Mononuclear cell (primary cell): ENCODE measurements around the gene PCOLCE2. TPM values are rescaled to one million over a fixed set of nuclear protein-coding genes. Genes with fewer than 3 reads are reported as not detected.

Source experiments
- H3K27me3 ChIP-seq: 2 replicates; pipeline ENCODE4 v1.6.0; 2011; ENCODE audit warnings: low read length, control low read depth; ENCODE audit not compliant: insufficient read depth
- H3K4me1 ChIP-seq: 2 replicates; pipeline ENCODE4 v1.5.1; 2011; ENCODE audit warnings: mild to moderate bottlenecking, low read length, control low read depth; ENCODE audit not compliant: insufficient read depth
- H3K4me3 ChIP-seq: 2 replicates; pipeline ENCODE4 v1.5.1; 2011; ENCODE audit warnings: mild to moderate bottlenecking, low read length, moderate library complexity
- H3K9me3 ChIP-seq: 2 replicates; pipeline ENCODE4 v1.5.1; 2011; ENCODE audit warnings: low read depth, mild to moderate bottlenecking, control low read depth, low read length
- total RNA-seq: library from RNA; depleted of rRNA; stranded (reverse); fragments of >200 nt; gene quantifications from one replicate; pipeline ENCODE4 v1.2.3, GENCODE V29; 2012

Gene PCOLCE2
- total RNA-seq, 1 donor = not detected

- no peaks in the 10 kb centered on the region for H3K4me1 ChIP-seq
- no peak overlapping the region for H3K4me3 ChIP-seq
- H3K27me3 ChIP-seq = no peaks in the 10 kb centered on the region
These were observed 70.2 kb downstream of the PCOLCE2 start for GRCh38 chr3:142818651-142819050.

GRCh38 chr3:142817897-142818296, 71.0 kb downstream of the PCOLCE2 start:
- no peak overlapping the region for H3K4me3 ChIP-seq
- H3K4me1 ChIP-seq = no peaks in the 10 kb centered on the region
- H3K27me3 ChIP-seq = no peaks in the 10 kb centered on the region
- no peaks in the 10 kb centered on the region for H3K9me3 ChIP-seq

More at GRCh38 chr3:142818651-142819050, 70.2 kb downstream of the PCOLCE2 start:
- H3K9me3 ChIP-seq = no peaks in the 10 kb centered on the region

GRCh38 chr3:142817356-142817755, 71.5 kb downstream of the PCOLCE2 start:
- H3K27me3 ChIP-seq = no peaks in the 10 kb centered on the region
- no peaks in the 10 kb centered on the region for H3K4me1 ChIP-seq
- H3K9me3 ChIP-seq = no peaks in the 10 kb centered on the region
- H3K4me3 ChIP-seq = no peak overlapping the region

GRCh38 chr3:142815803-142816202, 73.1 kb downstream of the PCOLCE2 start:
- Histone ChIP-seq H3K9me3 (no peaks in the 10 kb centered on the region), H3K4me3 (no peak overlapping the region), H3K4me1 (no peaks in the 10 kb centered on the region), H3K27me3 (no peaks in the 10 kb centered on the region)

GRCh38 chr3:142809259-142809658, 79.6 kb downstream of the PCOLCE2 start:
- Histone ChIP-seq H3K4me1 (no peaks in the 10 kb centered on the region), H3K9me3 (no peaks in the 10 kb centered on the region), H3K4me3 (no peak overlapping the region), H3K27me3 (no peaks in the 10 kb centered on the region)

GRCh38 chr3:142808103-142808917, 80.6 kb downstream of the PCOLCE2 start:
- Histone ChIP-seq H3K4me1 (no peaks in the 10 kb centered on the region), H3K4me3 (no peak overlapping the region), H3K9me3 (no peaks in the 10 kb centered on the region), H3K27me3 (no peaks in the 10 kb centered on the region)

GRCh38 chr3:142802891-142803290, 86.0 kb downstream of the PCOLCE2 start:
- no peaks in the 10 kb centered on the region for H3K9me3 ChIP-seq
- no peaks in the 10 kb centered on the region for H3K27me3 ChIP-seq
- H3K4me3 ChIP-seq = no peak overlapping the region
- no peaks in the 10 kb centered on the region for H3K4me1 ChIP-seq

GRCh38 chr3:142801746-142802145, 87.1 kb downstream of the PCOLCE2 start:
- no peaks in the 10 kb centered on the region for H3K4me1 ChIP-seq
- H3K9me3 ChIP-seq = no peaks in the 10 kb centered on the region
- H3K27me3 ChIP-seq = no peaks in the 10 kb centered on the region
- no peak overlapping the region for H3K4me3 ChIP-seq

- H3K9me3 ChIP-seq = no peaks in the 10 kb centered on the region
- H3K27me3 ChIP-seq = no peaks in the 10 kb centered on the region
- no peaks in the 10 kb centered on the region for H3K4me1 ChIP-seq
- no peak overlapping the region for H3K4me3 ChIP-seq
These were observed 92.1 kb downstream of the PCOLCE2 start for GRCh38 chr3:142796823-142797222.

- no peaks in the 10 kb centered on the region for H3K27me3 ChIP-seq
- H3K4me3 ChIP-seq = no peak overlapping the region
These were observed 93.6 kb downstream of the PCOLCE2 start for GRCh38 chr3:142795332-142795731.

GRCh38 chr3:142794508-142794907, 94.4 kb downstream of the PCOLCE2 start:
- no peaks in the 10 kb centered on the region for H3K4me1 ChIP-seq
- H3K9me3 ChIP-seq = no peaks in the 10 kb centered on the region
- H3K27me3 ChIP-seq = no peaks in the 10 kb centered on the region
- no peak overlapping the region for H3K4me3 ChIP-seq

More at GRCh38 chr3:142795332-142795731, 93.6 kb downstream of the PCOLCE2 start:
- Histone ChIP-seq H3K9me3 (no peaks in the 10 kb centered on the region), H3K4me1 (no peaks in the 10 kb centered on the region)

GRCh38 chr3:142787719-142788118, 101.2 kb downstream of the PCOLCE2 start:
- Histone ChIP-seq H3K4me1 (no peaks in the 10 kb centered on the region), H3K4me3 (no peak overlapping the region), H3K27me3 (no peaks in the 10 kb centered on the region), H3K9me3 (no peaks in the 10 kb centered on the region)

- H3K4me3 ChIP-seq = no peak overlapping the region
- H3K27me3 ChIP-seq = no peaks in the 10 kb centered on the region
- no peaks in the 10 kb centered on the region for H3K4me1 ChIP-seq
- no peaks in the 10 kb centered on the region for H3K9me3 ChIP-seq
These were observed 102.9 kb downstream of the PCOLCE2 start for GRCh38 chr3:142785996-142786395.

- H3K4me3 ChIP-seq = no peak overlapping the region
- no peaks in the 10 kb centered on the region for H3K4me1 ChIP-seq
- no peaks in the 10 kb centered on the region for H3K27me3 ChIP-seq
- no peaks in the 10 kb centered on the region for H3K9me3 ChIP-seq
These were observed 104.7 kb downstream of the PCOLCE2 start for GRCh38 chr3:142784228-142784627.

- H3K4me3 ChIP-seq = no peak overlapping the region
- H3K4me1 ChIP-seq = no peaks in the 10 kb centered on the region
- H3K27me3 ChIP-seq = no peaks in the 10 kb centered on the region
- no peaks in the 10 kb centered on the region for H3K9me3 ChIP-seq
These were observed 106.3 kb downstream of the PCOLCE2 start for GRCh38 chr3:142782616-142783015.

- Histone ChIP-seq H3K4me1 (no peaks in the 10 kb centered on the region), H3K9me3 (no peaks in the 10 kb centered on the region), H3K4me3 (no peak overlapping the region)
These were observed 109.3 kb downstream of the PCOLCE2 start for GRCh38 chr3:142779591-142779990.

More at GRCh38 chr3:142779591-142779990, 109.3 kb downstream of the PCOLCE2 start:
- no peaks in the 10 kb centered on the region for H3K27me3 ChIP-seq
